Hepatocyte (in vitro differentiated cells): ENCODE data around the gene SLC38A5. TPM values are rescaled to one million over a fixed set of nuclear protein-coding genes. Genes with fewer than 3 reads are reported as not detected.

Experiments used
- DNase-seq: peaks from one replicate; pipeline ENCODE4 v3.0.0-alpha.2; 2016; ENCODE audit warnings: low spot score
- H2AFZ ChIP-seq: fragments of 200-600 bp; sonication (generic); 2 replicates; pipeline ENCODE4 v1.6.0; 2016; ENCODE audit warnings: antibody characterized with exemption, mild to moderate bottlenecking
- H3K27ac ChIP-seq: fragments of 200-600 bp; sonication (generic); 2 replicates; pipeline ENCODE4 v1.5.1; 2016; ENCODE audit warnings: mild to moderate bottlenecking
- H3K27me3 ChIP-seq: fragments of 200-600 bp; sonication (generic); 2 replicates; pipeline ENCODE4 v1.6.1; 2016
- H3K36me3 ChIP-seq: fragments of 200-600 bp; sonication (generic); replicated peaks from 2 replicates; pipeline ENCODE4 v1.5.1; 2016; ENCODE audit warnings: low read depth; ENCODE audit not compliant: insufficient read depth
- H3K4me1 ChIP-seq: fragments of 200-600 bp; sonication (generic); 2 replicates; pipeline ENCODE4 v1.5.1; 2016; ENCODE audit warnings: mild to moderate bottlenecking, moderate library complexity; ENCODE audit not compliant: insufficient read depth
- H3K4me2 ChIP-seq: fragments of 200-600 bp; sonication (generic); 2 replicates; pipeline ENCODE4 v1.6.0; 2016
- H3K4me3 ChIP-seq: fragments of 200-600 bp; sonication (generic); 2 replicates; pipeline ENCODE4 v1.5.1; 2016; ENCODE audit warnings: mild to moderate bottlenecking
- H3K79me2 ChIP-seq: fragments of 200-600 bp; sonication (generic); 2 replicates; pipeline ENCODE4 v1.6.0; 2017; ENCODE audit warnings: mild to moderate bottlenecking
- H3K9me2 ChIP-seq: fragments of 200-600 bp; sonication (generic); replicated peaks from 2 replicates; pipeline ENCODE4 v1.6.0; 2017; ENCODE audit warnings: mild to moderate bottlenecking; ENCODE audit not compliant: insufficient read depth
- H3K9me3 ChIP-seq: fragments of 200-600 bp; sonication (generic); 2 replicates; pipeline ENCODE4 v1.5.1; 2016; ENCODE audit warnings: low read depth, mild to moderate bottlenecking
- H4K20me1 ChIP-seq: fragments of 200-600 bp; sonication (generic); 2 replicates; pipeline ENCODE4 v1.6.0; 2016; ENCODE audit warnings: mild to moderate bottlenecking; ENCODE audit not compliant: insufficient read depth, poor library complexity, severe bottlenecking
- CTCF ChIP-seq: fragments of 200-600 bp; sonication (generic); IDR thresholded peaks from 2 replicates; pipeline ENCODE4 v1.5.1; 2016; ENCODE audit warnings: antibody characterized with exemption, mild to moderate bottlenecking; ENCODE audit not compliant: poor library complexity
- EZH2 ChIP-seq: fragments of 200-600 bp; sonication (generic); IDR thresholded peaks from 2 replicates; pipeline ENCODE4 v1.6.1; 2016; ENCODE audit warnings: antibody characterized with exemption, mild to moderate bottlenecking, borderline replicate concordance
- EZH2phosphoT487 ChIP-seq: fragments of 200-600 bp; sonication (generic); IDR thresholded peaks from one replicate; pipeline ENCODE4 v1.6.1; 2018; ENCODE audit warnings: antibody characterized with exemption, mild to moderate bottlenecking, low read depth, moderate library complexity; ENCODE audit not compliant: unreplicated experiment, severe bottlenecking
- WGBS: methylation state at CpG from one replicate; pipeline ENCODE4 v1.1.6; 2016; ENCODE audit warnings: low lambda C conversion rate; ENCODE audit errors: missing lambda C conversion rate; 5-methylcytosine and 5-hydroxymethylcytosine counted together
- polyA plus RNA-seq: library from polyadenylated mRNA; unstranded; fragments of >200 nt; fragmentation: Nextera tagmentation; extraction: Ambion mirVana; gene quantifications from 2 replicates; pipeline ENCODE4 v1.2.1, GENCODE V29; 2016
- total RNA-seq: library from RNA; depleted of rRNA; stranded (reverse); fragments of >200 nt; gene quantifications from 2 replicates; pipeline ENCODE4 v1.2.3, GENCODE V29; 2014

The SLC38A5 gene
- total and polyA plus RNA-seq, 2 experiments from 2014 or later, result 14.5 to 17.8 TPM

DNA sequence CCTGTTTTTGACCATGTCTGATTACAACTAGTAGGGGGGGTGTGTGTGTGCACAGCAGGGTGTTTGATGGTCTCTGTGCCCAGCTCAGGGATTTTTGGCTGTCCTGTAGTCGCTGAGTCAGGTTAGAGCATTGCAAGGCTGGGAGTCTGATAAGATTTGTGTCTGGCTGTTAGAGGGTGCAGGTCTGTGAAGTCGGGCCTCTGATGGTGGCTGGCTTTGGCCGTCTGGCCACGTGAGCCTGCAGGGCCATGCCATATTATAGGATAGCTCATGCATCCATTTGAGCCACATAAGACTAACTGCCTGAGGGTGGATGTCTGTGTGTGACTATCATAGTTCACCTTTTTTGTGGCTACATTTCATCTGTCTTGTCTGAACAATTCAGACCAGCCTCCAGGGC, 43.6 kb upstream of the SLC38A5 start:
- no peak overlapping the region for H3K27ac ChIP-seq
- no peaks in the 10 kb centered on the region for H3K36me3 ChIP-seq
- 66% methylated on average over 4 of the region's 4 CpGs for WGBS

DNA sequence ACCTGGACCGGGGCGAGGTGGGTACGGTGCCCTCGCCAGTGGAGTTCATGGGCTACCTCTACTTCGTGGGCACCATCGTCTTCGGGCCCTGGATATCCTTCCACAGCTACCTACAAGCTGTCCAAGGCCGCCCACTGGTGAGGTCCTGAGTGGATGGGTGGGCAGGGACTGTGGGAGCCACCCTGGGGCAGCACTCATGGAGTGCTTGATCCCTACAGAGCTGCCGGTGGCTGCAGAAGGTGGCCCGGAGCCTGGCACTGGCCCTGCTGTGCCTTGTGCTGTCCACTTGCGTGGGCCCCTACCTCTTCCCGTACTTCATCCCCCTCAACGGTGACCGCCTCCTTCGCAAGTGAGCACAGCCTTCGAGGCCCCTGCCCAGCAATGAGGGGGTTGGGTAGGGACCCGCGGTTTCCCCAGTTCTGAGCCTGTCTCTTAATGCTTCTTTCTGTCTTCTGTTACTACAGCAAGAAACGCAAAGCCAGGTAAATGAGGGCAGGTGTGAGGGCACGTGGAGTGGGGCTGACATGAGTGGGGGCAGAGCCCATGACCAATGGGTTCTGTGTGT, 42.4 kb upstream of the SLC38A5 start:
- no peaks in the 10 kb centered on the region for H4K20me1 ChIP-seq
- H3K27ac ChIP-seq, result no peak overlapping the region
- 90% methylated on average over 20 of the region's 20 CpGs for WGBS
- H3K9me2 ChIP-seq, result no peaks in the 10 kb centered on the region
- H2AFZ ChIP-seq, result no peak overlapping the region
- H3K27me3 ChIP-seq, result no peaks in the 10 kb centered on the region
- no peaks in the 10 kb centered on the region for H3K79me2 ChIP-seq
- no peak for TF ChIP-seq EZH2
- no peak for TF ChIP-seq EZH2phosphoT487
- TF ChIP-seq CTCF, result no peak
- H3K4me3 ChIP-seq, result no peak overlapping the region
- no peaks in the 10 kb centered on the region for H3K4me1 ChIP-seq
- no peak overlapping the region for H3K4me2 ChIP-seq
- no peaks in the 10 kb centered on the region for H3K36me3 ChIP-seq
- no peaks in the 10 kb centered on the region for H3K9me3 ChIP-seq
- no peak for DNase-seq

More for the DNA sequence above, 43.6 kb upstream of the SLC38A5 start:
- Histone ChIP-seq H4K20me1 (no peaks in the 10 kb centered on the region), H3K79me2 (no peaks in the 10 kb centered on the region), H3K4me3 (no peak overlapping the region), H2AFZ (no peak overlapping the region), H3K4me1 (no peaks in the 10 kb centered on the region), H3K9me2 (no peaks in the 10 kb centered on the region), H3K27me3 (no peaks in the 10 kb centered on the region), H3K4me2 (no peak overlapping the region), H3K9me3 (no peaks in the 10 kb centered on the region)
- TF ChIP-seq EZH2, result no peak
- no peak for TF ChIP-seq EZH2phosphoT487
- no peak for TF ChIP-seq CTCF
- DNase-seq, result no peak

DNA sequence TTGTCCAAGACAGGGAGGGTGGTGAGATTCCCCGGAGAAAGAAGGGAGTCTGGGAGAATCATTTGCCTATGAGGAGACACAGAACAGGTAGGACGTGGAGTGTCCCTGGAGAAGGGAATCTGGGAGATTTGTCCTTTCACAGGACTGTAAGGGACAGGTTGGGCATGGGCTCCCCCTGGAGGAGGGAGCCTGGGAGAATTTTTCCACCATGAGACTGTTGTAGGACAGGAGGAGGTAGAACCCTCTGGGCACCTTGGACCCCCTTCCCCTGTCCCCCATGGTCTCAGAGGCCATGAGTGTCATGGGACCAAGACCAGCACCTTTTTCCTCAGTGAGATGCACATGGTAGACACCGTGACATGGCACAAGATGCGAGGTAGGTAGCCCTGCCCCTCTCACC, 41.5 kb upstream of the SLC38A5 start:
- Histone ChIP-seq H3K79me2 (no peaks in the 10 kb centered on the region), H3K27me3 (no peaks in the 10 kb centered on the region), H3K4me2 (no peak overlapping the region), H3K36me3 (no peaks in the 10 kb centered on the region), H3K4me3 (no peak overlapping the region), H2AFZ (no peak overlapping the region), H3K27ac (no peak overlapping the region), H3K4me1 (no peaks in the 10 kb centered on the region), H3K9me2 (no peaks in the 10 kb centered on the region), H3K9me3 (no peaks in the 10 kb centered on the region), H4K20me1 (no peaks in the 10 kb centered on the region)
- TF ChIP-seq CTCF, result peak; percentile 34
- no peak for TF ChIP-seq EZH2
- no peak for DNase-seq
- WGBS, result 76% methylated on average over 3 of the region's 4 CpGs

DNA sequence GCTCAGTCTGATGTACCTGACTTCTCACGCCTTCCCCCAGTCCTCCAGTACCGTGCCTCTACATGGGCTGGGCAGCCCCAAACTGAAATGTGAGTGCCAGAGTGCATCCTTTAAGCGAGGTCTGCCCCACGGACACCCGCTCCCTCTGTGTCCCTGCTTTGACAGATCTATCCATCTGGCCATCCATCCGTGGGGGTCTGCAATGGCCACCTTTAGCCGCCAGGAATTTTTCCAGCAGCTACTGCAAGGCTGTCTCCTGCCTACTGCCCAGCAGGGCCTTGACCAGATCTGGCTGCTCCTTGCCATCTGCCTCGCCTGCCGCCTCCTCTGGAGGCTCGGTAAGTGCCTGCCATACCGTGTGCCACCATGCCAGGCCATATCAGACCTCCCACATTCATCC, 39.6 kb upstream of the SLC38A5 start:
- Histone ChIP-seq H3K27me3 (no peaks in the 10 kb centered on the region), H3K9me3 (no peaks in the 10 kb centered on the region), H3K4me2 (peak overlapping the region; percentile 78), H3K4me1 (no peaks in the 10 kb centered on the region), H3K9me2 (no peaks in the 10 kb centered on the region), H3K4me3 (no peak overlapping the region), H2AFZ (no peak overlapping the region), H3K36me3 (no peaks in the 10 kb centered on the region), H3K27ac (no peak overlapping the region), H3K79me2 (no peaks in the 10 kb centered on the region), H4K20me1 (no peaks in the 10 kb centered on the region)
- no peak for DNase-seq
- no peak for TF ChIP-seq EZH2phosphoT487
- 69% methylated on average over 11 of the region's 11 CpGs for WGBS
